22Rv1 (cell line): Measurements from ENCODE around the gene CNTNAP2.

ENCODE experiments used
- H3K27ac ChIP-seq: fragments of 450-650 bp; 2 replicates; pipeline ENCODE4 v1.5.1; 2017
- CTCF ChIP-seq: fragments of 450-650 bp; IDR thresholded peaks from 2 replicates; pipeline ENCODE4 v1.5.1; 2017; ENCODE audit warnings: mild to moderate bottlenecking
- ZFX ChIP-seq: fragments of 450-650 bp; IDR thresholded peaks from 2 replicates; pipeline ENCODE4 v1.6.1; 2017; ENCODE audit warnings: antibody characterized with exemption, borderline replicate concordance

Gene CNTNAP2

GRCh38 chr7:147912946-147913638, 1796.5 kb downstream of the CNTNAP2 start:
- no peak for TF ChIP-seq CTCF
- TF ChIP-seq ZFX: no peak
- H3K27ac ChIP-seq: no peak overlapping the region

- no peak for TF ChIP-seq ZFX
- H3K27ac ChIP-seq: no peak overlapping the region
These were observed 1799.2 kb downstream of the CNTNAP2 start for GRCh38 chr7:147915781-147916180.

GRCh38 chr7:147916573-147916972, 1800.0 kb downstream of the CNTNAP2 start:
- no peak overlapping the region for H3K27ac ChIP-seq
- TF ChIP-seq ZFX (no peak), CTCF (no peak)

- H3K27ac ChIP-seq: no peak overlapping the region
- TF ChIP-seq ZFX (no peak), CTCF (no peak)
These were observed 1807.2 kb downstream of the CNTNAP2 start for GRCh38 chr7:147923841-147924240.

GRCh38 chr7:147937428-147937827, 1820.8 kb downstream of the CNTNAP2 start:
- TF ChIP-seq ZFX (no peak), CTCF (no peak)
- H3K27ac ChIP-seq: no peak overlapping the region

- H3K27ac ChIP-seq: no peak overlapping the region
- TF ChIP-seq CTCF (no peak), ZFX (no peak)
These were observed 1824.8 kb downstream of the CNTNAP2 start for GRCh38 chr7:147941381-147941780.

GRCh38 chr7:147944321-147944720, 1827.7 kb downstream of the CNTNAP2 start:
- no peak for TF ChIP-seq ZFX
- TF ChIP-seq CTCF: no peak
- no peak overlapping the region for H3K27ac ChIP-seq

GRCh38 chr7:147952918-147953317, 1836.3 kb downstream of the CNTNAP2 start:
- no peak overlapping the region for H3K27ac ChIP-seq
- TF ChIP-seq ZFX: no peak
- TF ChIP-seq CTCF: no peak
